DMS 273 (cell line): ENCODE measurements around the gene CCDC9.

ENCODE experiments used
- DNase-seq: peaks from one replicate; lab custom pipeline; 2025; ENCODE audit not compliant: unreplicated experiment; lab: John Stamatoyannopoulos, UW

The CCDC9 gene

GRCh38 chr19:47255879-47256692, at the start of gene CCDC9:
TSS of gene CCDC9 (plus strand) at chr19:47256525. CDS start at chr19:47258401, 1,876 bp downstream.
- DNase-seq, result peak; percentile 99

- DNase-seq, result no peak
These were observed 46.8 kb upstream of the CCDC9 start for GRCh38 chr19:47209319-47210179.

- DNase-seq, result no peak
These were observed 46.2 kb upstream of the CCDC9 start for GRCh38 chr19:47210180-47210490.

GRCh38 chr19:47210689-47211316, 45.5 kb upstream of the CCDC9 start:
- DNase-seq, result peak; percentile 91

- no peak for DNase-seq
These were observed 40.7 kb upstream of the CCDC9 start for GRCh38 chr19:47215581-47215980.

- no peak for DNase-seq
These were observed 35.1 kb upstream of the CCDC9 start for GRCh38 chr19:47221080-47221841.

- no peak for DNase-seq
These were observed 34.4 kb upstream of the CCDC9 start for GRCh38 chr19:47221890-47222289.

- DNase-seq, result peak; percentile 97
These were observed 30.4 kb upstream of the CCDC9 start for GRCh38 chr19:47225746-47226425.

- peak; percentile 78 for DNase-seq
These were observed 29.6 kb upstream of the CCDC9 start for GRCh38 chr19:47226426-47227351.

GRCh38 chr19:47227352-47228167, 28.8 kb upstream of the CCDC9 start:
- peak; percentile 90 for DNase-seq

- DNase-seq, result peak; percentile 60
These were observed 28.0 kb upstream of the CCDC9 start for GRCh38 chr19:47228168-47228936.

GRCh38 chr19:47228937-47229675, 27.2 kb upstream of the CCDC9 start:
- peak; percentile 44 for DNase-seq

- peak; percentile 60 for DNase-seq
These were observed 26.7 kb upstream of the CCDC9 start for GRCh38 chr19:47229676-47230053.

- DNase-seq, result peak; percentile 83
These were observed 26.0 kb upstream of the CCDC9 start for GRCh38 chr19:47230054-47230920.

GRCh38 chr19:47230921-47231214, 25.5 kb upstream of the CCDC9 start, which contains the start of gene BBC3:
TSS of gene BBC3 (minus strand) at chr19:47231199. CDS start at chr19:47228431, 2,768 bp downstream.
- DNase-seq, result no peak
